ENCODE results near the gene CRYBG3.

Gene CRYBG3

DNA sequence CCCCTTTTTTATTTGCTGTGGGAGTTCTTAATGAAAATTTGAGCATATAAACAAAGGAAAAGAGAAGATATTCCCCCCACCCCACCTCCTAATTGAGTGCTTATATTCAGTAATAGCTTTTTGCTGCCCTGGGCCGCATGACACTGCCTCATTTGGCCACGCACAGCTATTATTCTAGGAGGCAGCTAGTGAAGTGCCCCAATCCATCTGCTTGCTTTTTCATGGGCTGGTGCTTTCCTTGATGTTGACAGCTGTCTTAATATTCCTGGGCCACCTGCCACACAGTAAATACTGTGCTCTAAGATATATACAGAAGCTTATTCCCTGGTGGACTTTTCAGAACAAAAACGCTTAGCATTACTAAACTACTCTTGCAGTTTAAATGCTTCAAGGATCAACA, 3.8 kb upstream of the CRYBG3 start:
- no peaks in the 10 kb centered on the region for H3K9me3 ChIP-seq (ENCODE audit: control insufficient read depth in 5 of 5, low read length in 5 of 5)
- no peaks in the 10 kb centered on the region for H3K27me3 ChIP-seq (ENCODE audit: control insufficient read depth in 5 of 5, insufficient read depth in 4 of 5, low read length in 5 of 5)
- no peak overlapping the region for H3K4me3 ChIP-seq (ENCODE audit: low read depth in 1 of 5, low read length in 5 of 5)
- H3K9ac ChIP-seq (ENCODE audit: low read length in 5 of 5): no peak overlapping the region
- H3K36me3 ChIP-seq (ENCODE audit: control insufficient read depth in 5 of 5, insufficient read depth in 5 of 5, low read length in 5 of 5): peaks cover 0 to 3% (median 0%) of the 10 kb centered on the region in 5 donors
- no peak overlapping the region for H3K27ac ChIP-seq (ENCODE audit: low read depth, low read length)
- peaks cover 0 to 13% (median 7%) of the 10 kb centered on the region in 5 donors for H3K4me1 ChIP-seq (ENCODE audit: control insufficient read depth in 5 of 5, insufficient read depth in 5 of 5, low read length in 5 of 5)

DNA sequence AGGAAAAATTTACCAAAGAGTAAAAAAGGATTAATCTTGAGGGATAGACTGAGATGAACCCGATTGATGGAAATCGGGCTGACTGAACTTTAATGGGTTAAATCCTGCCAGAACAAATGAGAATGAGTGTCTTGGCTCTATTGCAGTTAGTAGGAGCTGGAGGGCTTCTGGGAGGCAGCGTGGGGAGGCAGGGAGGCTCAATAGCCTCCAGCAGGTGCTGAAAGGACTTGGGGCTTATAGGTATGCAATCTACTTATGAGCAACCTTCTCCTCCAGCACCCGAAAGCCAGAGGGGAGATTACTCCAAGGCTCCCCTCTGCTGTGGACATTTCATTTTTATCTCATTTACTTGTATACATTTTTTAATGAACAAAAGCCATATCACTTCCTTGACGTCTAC, 1.0 kb upstream of the CRYBG3 start:
- H3K9ac ChIP-seq (ENCODE audit: low read length in 5 of 5): peak overlapping the region in 4 of 5 donors; percentile 80 to 95 (median 92)
- H3K27me3 ChIP-seq (ENCODE audit: control insufficient read depth in 5 of 5, insufficient read depth in 4 of 5, low read length in 5 of 5): no peaks in the 10 kb centered on the region
- H3K36me3 ChIP-seq (ENCODE audit: control insufficient read depth in 5 of 5, insufficient read depth in 5 of 5, low read length in 5 of 5): no peaks in the 10 kb centered on the region

DNA sequence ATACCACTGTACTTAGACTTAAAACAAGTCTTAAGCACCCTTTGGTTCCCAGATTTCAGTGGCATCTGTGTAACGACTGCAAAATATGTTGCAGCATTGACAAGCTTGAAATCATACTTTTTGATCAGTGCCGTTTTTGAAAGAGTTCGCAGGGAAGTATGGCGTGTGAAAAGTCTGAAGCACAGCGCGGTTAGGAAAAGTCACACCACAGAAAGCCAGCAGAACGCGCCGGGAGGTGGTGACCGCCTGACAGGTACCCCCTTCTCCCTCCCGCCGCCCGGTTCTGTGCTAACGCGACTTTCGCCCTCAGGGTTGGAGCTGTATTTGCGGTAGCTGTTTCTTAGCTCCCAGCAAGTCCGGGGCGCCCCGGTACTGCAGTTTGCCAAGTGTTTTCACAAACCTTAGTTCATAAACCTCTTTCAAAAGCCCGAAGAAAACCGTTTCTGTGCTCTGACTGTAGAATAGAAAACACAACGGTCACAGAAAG, 481 bp upstream of the CRYBG3 start:
- H3K9ac ChIP-seq (ENCODE audit: low read length in 5 of 5): peak overlapping the region; percentile 73 to 95 (median 88)
- H3K9me3 ChIP-seq (ENCODE audit: control insufficient read depth in 5 of 5, low read length in 5 of 5): no peaks in the 10 kb centered on the region
- H3K4me3 ChIP-seq (ENCODE audit: low read depth in 1 of 5, low read length in 5 of 5): peak overlapping the region; percentile 85 to 99 (median 92)
- peak overlapping the region; percentile 85 for H3K27ac ChIP-seq (ENCODE audit: low read depth, low read length)
- no peaks in the 10 kb centered on the region for H3K36me3 ChIP-seq (ENCODE audit: control insufficient read depth in 5 of 5, insufficient read depth in 5 of 5, low read length in 5 of 5)
- peaks cover 0 to 38% (median 35%) of the 10 kb centered on the region in 5 donors for H3K4me1 ChIP-seq (ENCODE audit: control insufficient read depth in 5 of 5, insufficient read depth in 5 of 5, low read length in 5 of 5)
- H3K27me3 ChIP-seq (ENCODE audit: control insufficient read depth in 5 of 5, insufficient read depth in 4 of 5, low read length in 5 of 5): no peaks in the 10 kb centered on the region

More for the DNA sequence above, 1.0 kb upstream of the CRYBG3 start:
- H3K27ac ChIP-seq (ENCODE audit: low read depth, low read length): peak overlapping the region; percentile 85
- H3K4me1 ChIP-seq (ENCODE audit: control insufficient read depth in 5 of 5, insufficient read depth in 5 of 5, low read length in 5 of 5): peaks cover 0 to 38% (median 31%) of the 10 kb centered on the region in 5 donors
- no peaks in the 10 kb centered on the region for H3K9me3 ChIP-seq (ENCODE audit: control insufficient read depth in 5 of 5, low read length in 5 of 5)
- peak overlapping the region; percentile 85 to 99 (median 92) for H3K4me3 ChIP-seq (ENCODE audit: low read depth in 1 of 5, low read length in 5 of 5)

- H3K4me1 ChIP-seq (ENCODE audit: control insufficient read depth in 5 of 5, insufficient read depth in 5 of 5, low read length in 5 of 5): peaks cover 0 to 45% (median 44%) of the 10 kb centered on the region in 5 donors
- peak overlapping the region; percentile 85 for H3K27ac ChIP-seq (ENCODE audit: low read depth, low read length)
- H3K9me3 ChIP-seq (ENCODE audit: control insufficient read depth in 5 of 5, low read length in 5 of 5): no peaks in the 10 kb centered on the region
- peak overlapping the region; percentile 57 to 95 (median 86) for H3K9ac ChIP-seq (ENCODE audit: low read length in 5 of 5)
- H3K36me3 ChIP-seq (ENCODE audit: control insufficient read depth in 5 of 5, insufficient read depth in 5 of 5, low read length in 5 of 5): no peaks in the 10 kb centered on the region
- no peaks in the 10 kb centered on the region for H3K27me3 ChIP-seq (ENCODE audit: control insufficient read depth in 5 of 5, insufficient read depth in 4 of 5, low read length in 5 of 5)
- peak overlapping the region; percentile 57 to 99 (median 92) for H3K4me3 ChIP-seq (ENCODE audit: low read depth in 1 of 5, low read length in 5 of 5)
These were observed 556 bp downstream of the CRYBG3 start for GRCh38 chr3:97822359-97822775.

DNA sequence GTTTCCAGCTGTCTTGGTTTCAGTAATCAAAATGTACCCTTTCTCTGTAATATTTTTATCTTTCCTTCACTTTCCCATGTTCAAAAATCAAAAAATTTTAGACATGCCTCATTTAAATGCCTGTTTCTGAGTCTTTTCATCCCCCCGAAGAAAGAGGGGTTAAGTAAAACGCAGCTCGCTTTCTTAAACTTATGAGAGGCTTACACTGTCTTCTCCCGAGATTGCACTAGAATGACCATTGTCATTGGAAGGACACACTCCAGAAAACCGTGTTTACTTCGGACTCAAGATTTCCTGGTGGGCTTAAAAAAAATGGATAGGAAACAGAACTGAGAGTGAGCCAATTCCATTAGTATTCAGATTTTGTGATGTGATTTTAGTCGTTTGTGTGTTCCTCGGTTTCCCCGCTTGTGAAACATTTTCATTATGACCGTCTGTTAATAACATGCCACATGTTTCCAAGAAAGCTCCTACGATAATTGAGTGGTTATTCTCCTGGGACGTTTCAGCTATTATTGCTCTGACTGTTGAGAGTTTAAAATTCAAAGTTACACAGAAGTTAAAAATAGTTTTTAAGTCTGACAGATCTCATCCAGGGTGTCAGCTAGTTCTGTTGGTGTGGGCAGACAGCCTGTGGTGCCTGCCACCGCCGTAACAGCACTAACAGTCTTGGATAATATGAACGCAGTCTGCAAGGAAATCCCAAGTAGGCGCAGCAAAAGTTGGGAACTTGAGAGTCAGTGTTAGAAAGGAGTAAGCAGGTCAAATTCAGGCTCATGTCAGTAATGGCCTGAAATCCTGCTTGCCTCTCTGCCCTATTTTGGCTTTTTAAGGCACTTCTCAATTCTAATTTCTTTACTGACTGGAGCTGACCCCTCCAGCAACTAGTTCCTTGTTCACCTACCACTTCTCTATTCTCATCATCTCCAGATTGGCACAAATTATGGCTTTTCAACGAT, 1.5 kb downstream of the CRYBG3 start:
- Histone ChIP-seq H3K9ac (ENCODE audit: low read length in 5 of 5) (peak overlapping the region; percentile 73 to 95 (median 88)), H3K4me3 (ENCODE audit: low read depth in 1 of 5, low read length in 5 of 5) (peak overlapping the region; percentile 57 to 99 (median 92)), H3K4me1 (ENCODE audit: control insufficient read depth in 5 of 5, insufficient read depth in 5 of 5, low read length in 5 of 5) (peaks cover 0 to 51% (median 48%) of the 10 kb centered on the region in 5 donors), H3K36me3 (ENCODE audit: control insufficient read depth in 5 of 5, insufficient read depth in 5 of 5, low read length in 5 of 5) (no peaks in the 10 kb centered on the region), H3K27ac (ENCODE audit: low read depth, low read length) (peak overlapping the region; percentile 85), H3K27me3 (ENCODE audit: control insufficient read depth in 5 of 5, insufficient read depth in 4 of 5, low read length in 5 of 5) (no peaks in the 10 kb centered on the region), H3K9me3 (ENCODE audit: control insufficient read depth in 5 of 5, low read length in 5 of 5) (no peaks in the 10 kb centered on the region)

DNA sequence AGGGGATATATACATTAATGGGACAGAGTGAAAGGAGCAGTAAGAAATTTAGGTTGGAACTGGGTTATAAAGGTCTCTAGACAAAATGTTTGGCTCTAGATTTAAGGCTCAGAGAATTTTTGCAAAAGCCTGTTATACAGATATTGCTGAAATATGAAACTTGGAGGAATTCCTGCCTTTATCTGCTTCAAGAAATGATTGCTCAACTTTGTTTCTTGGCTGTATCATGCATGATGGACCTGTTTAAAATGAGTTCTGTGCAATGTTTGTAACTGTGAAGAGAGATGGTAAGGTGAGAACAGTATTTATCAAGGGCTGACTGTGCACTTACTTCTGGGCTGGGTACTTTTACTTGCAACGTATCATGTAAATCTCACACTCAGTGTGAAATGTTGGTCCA, 3.3 kb downstream of the CRYBG3 start:
- Histone ChIP-seq H3K27ac (ENCODE audit: low read depth, low read length) (peak overlapping the region; percentile 25), H3K9me3 (ENCODE audit: control insufficient read depth in 5 of 5, low read length in 5 of 5) (no peaks in the 10 kb centered on the region), H3K4me3 (ENCODE audit: low read depth in 1 of 5, low read length in 5 of 5) (peak overlapping the region in 1 of 5 donors; percentile 18), H3K4me1 (ENCODE audit: control insufficient read depth in 5 of 5, insufficient read depth in 5 of 5, low read length in 5 of 5) (peaks cover 0 to 51% (median 48%) of the 10 kb centered on the region in 5 donors), H3K9ac (ENCODE audit: low read length in 5 of 5) (no peak overlapping the region), H3K27me3 (ENCODE audit: control insufficient read depth in 5 of 5, insufficient read depth in 4 of 5, low read length in 5 of 5) (no peaks in the 10 kb centered on the region), H3K36me3 (ENCODE audit: control insufficient read depth in 5 of 5, insufficient read depth in 5 of 5, low read length in 5 of 5) (no peaks in the 10 kb centered on the region)

DNA sequence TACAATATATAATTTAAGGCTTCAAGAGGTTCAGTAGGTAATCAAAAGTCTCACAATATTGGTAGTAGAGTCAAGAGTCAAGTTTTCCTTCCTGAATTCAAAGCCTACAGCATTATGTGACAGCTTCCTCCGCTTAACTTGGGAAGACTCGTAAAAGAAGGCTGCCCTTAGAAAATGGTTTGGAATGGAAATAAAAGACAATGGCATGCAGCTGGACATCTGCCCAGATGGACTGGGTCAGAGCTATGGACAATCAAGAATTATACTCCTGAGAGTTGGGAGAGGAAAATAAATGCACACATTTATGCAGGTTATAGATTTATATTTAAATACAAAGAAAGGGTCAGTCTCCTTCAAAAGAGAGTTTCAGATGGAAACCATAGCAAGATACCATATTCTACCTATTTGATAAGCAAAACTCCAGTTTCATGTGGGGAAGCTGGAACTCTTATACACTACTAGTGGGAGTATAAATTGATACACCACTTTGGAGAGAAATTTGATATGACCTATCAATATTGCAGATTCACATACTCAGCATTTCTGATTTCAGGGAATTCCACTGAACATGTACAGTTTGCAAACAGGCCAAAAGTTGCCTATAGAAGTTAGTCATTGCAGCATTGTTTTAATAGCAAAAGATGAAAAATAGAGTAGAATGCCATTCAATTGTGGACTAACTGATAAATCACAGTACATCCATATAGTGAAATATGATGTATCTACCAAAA, 6.1 kb downstream of the CRYBG3 start:
- Histone ChIP-seq H3K4me1 (ENCODE audit: control insufficient read depth in 5 of 5, insufficient read depth in 5 of 5, low read length in 5 of 5) (peaks cover 0 to 45% (median 41%) of the 10 kb centered on the region in 5 donors), H3K9ac (ENCODE audit: low read length in 5 of 5) (no peak overlapping the region), H3K27ac (ENCODE audit: low read depth, low read length) (no peak overlapping the region), H3K27me3 (ENCODE audit: control insufficient read depth in 5 of 5, insufficient read depth in 4 of 5, low read length in 5 of 5) (no peaks in the 10 kb centered on the region), H3K9me3 (ENCODE audit: control insufficient read depth in 5 of 5, low read length in 5 of 5) (no peaks in the 10 kb centered on the region), H3K4me3 (ENCODE audit: low read depth in 1 of 5, low read length in 5 of 5) (no peak overlapping the region), H3K36me3 (ENCODE audit: control insufficient read depth in 5 of 5, insufficient read depth in 5 of 5, low read length in 5 of 5) (no peaks in the 10 kb centered on the region)

DNA sequence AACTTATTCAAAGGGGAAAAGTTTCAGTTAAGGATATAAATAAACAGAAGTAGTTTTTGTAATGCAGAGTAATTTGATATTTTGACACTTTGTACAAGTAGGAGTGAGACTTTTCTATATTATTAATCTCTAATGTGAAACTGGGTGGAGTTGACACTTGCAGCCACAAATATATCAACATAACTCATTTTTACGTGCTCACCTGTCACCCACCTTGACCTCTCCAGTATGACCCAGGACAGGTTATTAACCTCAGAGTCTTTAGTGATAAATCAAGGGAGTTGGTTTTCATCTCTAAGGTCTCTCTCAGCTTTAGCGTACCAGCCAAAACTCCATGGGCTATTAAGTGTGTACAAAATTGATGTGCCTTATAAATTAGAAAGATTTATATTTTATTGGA, 7.4 kb downstream of the CRYBG3 start:
- H3K4me1 ChIP-seq (ENCODE audit: control insufficient read depth in 5 of 5, insufficient read depth in 5 of 5, low read length in 5 of 5): peaks cover 0 to 37% (median 30%) of the 10 kb centered on the region in 5 donors
- no peaks in the 10 kb centered on the region for H3K36me3 ChIP-seq (ENCODE audit: control insufficient read depth in 5 of 5, insufficient read depth in 5 of 5, low read length in 5 of 5)
- no peaks in the 10 kb centered on the region for H3K9me3 ChIP-seq (ENCODE audit: control insufficient read depth in 5 of 5, low read length in 5 of 5)
- H3K27me3 ChIP-seq (ENCODE audit: control insufficient read depth in 5 of 5, insufficient read depth in 4 of 5, low read length in 5 of 5): no peaks in the 10 kb centered on the region
- H3K9ac ChIP-seq (ENCODE audit: low read length in 5 of 5): no peak overlapping the region
- H3K4me3 ChIP-seq (ENCODE audit: low read depth in 1 of 5, low read length in 5 of 5): no peak overlapping the region
- H3K27ac ChIP-seq (ENCODE audit: low read depth, low read length): no peak overlapping the region

DNA sequence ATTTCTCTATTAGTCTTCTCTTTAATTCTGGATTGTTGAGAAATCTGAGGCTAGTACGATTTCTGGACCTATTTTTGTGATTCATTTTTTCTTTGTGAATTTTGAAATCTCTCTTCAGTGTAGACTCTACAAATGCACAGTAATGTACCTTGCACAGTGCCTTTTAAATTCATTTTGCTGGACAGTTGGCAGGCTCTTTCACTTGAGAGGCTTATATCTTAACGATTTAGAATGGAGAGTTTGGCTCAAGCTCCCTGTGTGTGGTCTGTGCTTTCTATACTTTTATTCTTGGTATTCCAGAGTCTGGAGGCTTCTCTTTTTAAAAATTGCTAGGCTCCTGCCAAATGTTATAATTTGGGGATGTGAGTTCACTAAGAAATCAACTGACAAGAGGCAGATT, 8.8 kb downstream of the CRYBG3 start:
- no peak overlapping the region for H3K27ac ChIP-seq (ENCODE audit: low read depth, low read length)
- no peaks in the 10 kb centered on the region for H3K9me3 ChIP-seq (ENCODE audit: control insufficient read depth in 5 of 5, low read length in 5 of 5)

More for the DNA sequence above, 8.8 kb downstream of the CRYBG3 start:
- Histone ChIP-seq H3K4me1 (ENCODE audit: control insufficient read depth in 5 of 5, insufficient read depth in 5 of 5, low read length in 5 of 5) (peaks cover 0 to 23% (median 15%) of the 10 kb centered on the region in 5 donors), H3K4me3 (ENCODE audit: low read depth in 1 of 5, low read length in 5 of 5) (no peak overlapping the region), H3K9ac (ENCODE audit: low read length in 5 of 5) (no peak overlapping the region), H3K27me3 (ENCODE audit: control insufficient read depth in 5 of 5, insufficient read depth in 4 of 5, low read length in 5 of 5) (no peaks in the 10 kb centered on the region), H3K36me3 (ENCODE audit: control insufficient read depth in 5 of 5, insufficient read depth in 5 of 5, low read length in 5 of 5) (no peaks in the 10 kb centered on the region)

Measured in subcutaneous abdominal adipose tissue (tissue), 5 donors.